HPDE6-E6E7 (cell line): ENCODE results near the gene ATG7.

Experiments used
- DNase-seq: peaks from one replicate; pipeline ENCODE4 v3.0.0; 2011; ENCODE audit warnings: missing footprints; ENCODE audit errors: extremely low spot score

The ATG7 gene

DNA sequence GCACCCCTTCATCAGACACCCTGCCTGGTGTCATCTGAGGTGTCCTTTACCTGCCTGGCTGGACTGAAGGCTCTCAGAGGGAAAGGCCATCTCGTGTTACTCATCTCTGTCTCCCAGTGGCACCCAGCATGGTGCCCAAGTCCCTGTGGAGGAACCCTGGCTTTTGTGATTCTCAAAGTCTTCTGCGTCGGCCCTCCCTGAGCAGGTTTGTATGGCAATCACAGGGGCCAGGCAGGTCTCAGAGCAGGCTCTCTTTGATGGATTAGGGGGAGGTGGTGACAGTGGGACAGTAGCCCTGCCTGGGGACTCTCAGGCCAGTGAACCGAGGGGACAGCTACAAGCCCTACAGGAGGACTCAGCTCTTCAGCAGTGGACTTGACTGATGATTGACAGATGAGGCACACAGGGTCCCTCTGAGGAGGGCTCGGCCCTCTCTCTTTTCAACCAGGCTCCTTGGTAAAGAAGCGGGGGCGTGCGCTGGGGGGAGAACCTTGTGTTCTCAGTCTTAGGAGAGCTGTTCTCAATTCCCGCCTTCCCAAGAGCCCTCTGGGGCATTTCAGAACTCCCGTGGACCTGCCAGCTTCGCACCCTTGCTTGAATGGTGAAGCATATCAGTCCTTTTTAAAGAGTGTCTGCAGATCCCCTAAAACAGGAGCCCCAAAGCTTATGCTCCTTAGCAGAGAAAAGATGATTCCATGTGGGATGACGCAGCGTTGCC, 263.2 kb downstream of the ATG7 start:
- no peak for DNase-seq

DNA sequence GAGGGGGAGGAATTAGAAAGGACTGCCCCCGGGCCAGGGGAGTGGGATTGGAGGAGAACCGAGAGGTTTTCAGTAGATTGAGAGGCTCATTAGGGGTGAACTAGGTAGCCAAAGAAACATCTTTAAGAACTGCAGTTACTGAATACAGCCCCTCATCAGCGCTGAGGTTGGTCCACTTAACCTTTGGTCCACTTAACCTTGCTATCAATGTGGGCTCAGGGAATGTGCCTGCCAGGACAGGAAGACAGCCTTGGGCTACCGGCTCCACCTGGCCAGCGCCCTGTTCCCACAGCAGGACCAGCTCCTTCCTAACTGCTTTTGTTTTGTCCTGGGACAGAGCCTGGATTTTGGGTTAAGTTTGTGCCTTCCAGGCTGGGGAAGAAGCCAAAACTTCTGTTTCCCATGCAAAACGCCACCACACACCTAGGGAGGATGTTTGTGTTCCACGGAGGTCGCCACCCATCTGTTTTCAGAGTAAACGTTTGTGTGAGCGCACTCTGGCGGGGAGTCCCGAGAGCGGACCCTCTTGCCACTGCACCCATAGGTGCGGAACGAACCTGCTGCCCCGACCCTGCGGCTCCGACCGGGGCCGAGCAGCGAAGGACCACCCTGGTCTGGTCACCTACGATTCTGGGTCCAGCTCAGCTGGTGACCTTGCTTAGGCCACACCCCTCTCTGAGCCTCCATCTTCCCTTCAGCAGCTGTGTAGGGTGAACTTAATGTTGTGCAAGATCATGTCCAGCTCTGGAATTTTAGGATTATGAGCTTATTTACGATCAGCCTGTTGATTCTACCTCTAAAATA, 264.1 kb downstream of the ATG7 start:
- no peak for DNase-seq

DNA sequence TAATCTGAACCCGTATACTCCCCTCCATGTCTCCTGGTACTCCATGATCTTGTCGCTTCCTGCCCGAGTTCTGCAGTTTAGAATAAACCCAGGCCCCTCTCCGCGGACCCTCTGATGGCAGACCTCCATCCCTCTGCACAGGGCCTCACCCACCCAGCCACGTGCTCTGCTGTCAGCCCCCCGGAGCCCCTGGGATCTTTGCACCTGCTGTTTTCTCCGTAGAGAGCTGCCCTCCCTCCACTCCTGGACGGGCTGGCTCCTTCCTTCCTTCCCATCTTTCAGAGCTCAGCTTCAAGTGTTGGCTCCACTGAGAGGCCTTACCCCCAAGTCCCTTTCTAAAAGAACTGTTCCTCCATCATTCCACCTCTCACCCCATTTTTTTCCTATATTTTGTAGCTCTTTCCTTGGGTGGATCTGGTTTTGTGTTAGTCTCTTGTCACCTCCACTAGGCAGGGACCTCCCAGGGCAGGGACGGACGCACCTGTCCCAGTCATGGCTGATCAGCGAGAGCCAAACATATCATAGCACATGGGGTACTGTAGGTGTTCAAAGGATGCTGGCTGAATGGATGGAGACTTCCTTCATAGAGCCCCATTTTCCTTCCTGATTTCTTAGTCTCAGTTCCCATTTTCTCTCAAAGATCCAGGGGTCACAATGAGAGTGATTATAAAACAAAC, 264.9 kb downstream of the ATG7 start:
- no peak for DNase-seq

DNA sequence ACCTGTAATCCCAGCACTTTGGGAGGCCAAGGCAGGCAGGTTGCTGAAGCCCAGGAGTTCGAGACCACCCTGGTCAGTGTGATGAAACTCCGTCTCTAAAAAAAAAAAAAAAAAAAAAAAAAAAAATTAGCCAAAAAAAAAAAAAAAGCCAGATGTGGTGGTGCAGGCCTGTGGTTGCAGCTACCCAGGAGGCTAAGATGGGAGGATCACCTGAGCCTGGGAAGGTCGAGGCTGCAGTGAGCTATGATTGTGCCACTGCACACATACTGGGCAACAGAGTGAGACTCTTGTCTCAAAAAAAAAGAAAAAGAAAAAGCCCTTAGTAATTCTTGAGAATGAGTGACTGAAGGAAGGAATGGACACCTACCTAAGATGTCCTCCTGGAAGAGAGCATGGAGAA, 266.4 kb downstream of the ATG7 start:
- DNase-seq: no peak

DNA sequence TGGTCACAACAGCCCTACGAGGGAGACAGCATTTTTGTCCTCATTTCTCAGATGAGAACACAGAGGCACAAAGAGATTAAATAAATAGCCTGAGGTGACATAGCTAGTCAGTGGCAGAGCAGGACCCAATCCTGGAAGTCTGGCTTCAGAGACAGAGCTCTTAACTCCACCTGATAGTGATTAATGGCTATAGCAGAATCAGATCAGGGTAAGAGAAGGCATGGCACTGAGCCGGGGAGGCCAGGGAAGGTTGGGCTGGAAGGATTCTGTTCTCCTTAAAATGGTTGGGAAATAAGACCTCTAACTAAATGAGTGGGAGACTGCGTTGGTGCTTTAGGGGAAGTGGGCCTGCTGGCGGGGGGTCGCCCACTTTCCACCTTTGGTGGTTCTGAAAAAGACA, 267.0 kb downstream of the ATG7 start:
- no peak for DNase-seq

DNA sequence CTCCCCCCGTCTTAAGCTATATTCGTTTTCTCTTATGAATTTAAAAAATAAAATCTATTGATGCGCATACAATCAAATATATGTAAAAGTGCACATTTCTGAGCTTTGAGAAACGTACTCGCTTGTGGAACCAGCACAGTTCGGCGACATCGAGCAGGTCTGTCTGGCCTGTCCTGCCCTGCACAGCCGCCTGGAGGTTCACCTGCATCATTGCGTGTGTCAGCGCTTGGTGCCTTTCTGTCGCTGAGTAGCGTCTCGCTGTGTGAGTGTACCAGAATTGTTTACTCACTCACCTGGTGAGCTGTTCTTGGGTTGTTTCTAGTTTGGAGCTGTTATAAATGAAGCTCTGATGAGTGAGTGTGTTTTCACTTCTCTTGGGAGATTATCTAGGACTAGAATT, 267.5 kb downstream of the ATG7 start:
- no peak for DNase-seq

DNA sequence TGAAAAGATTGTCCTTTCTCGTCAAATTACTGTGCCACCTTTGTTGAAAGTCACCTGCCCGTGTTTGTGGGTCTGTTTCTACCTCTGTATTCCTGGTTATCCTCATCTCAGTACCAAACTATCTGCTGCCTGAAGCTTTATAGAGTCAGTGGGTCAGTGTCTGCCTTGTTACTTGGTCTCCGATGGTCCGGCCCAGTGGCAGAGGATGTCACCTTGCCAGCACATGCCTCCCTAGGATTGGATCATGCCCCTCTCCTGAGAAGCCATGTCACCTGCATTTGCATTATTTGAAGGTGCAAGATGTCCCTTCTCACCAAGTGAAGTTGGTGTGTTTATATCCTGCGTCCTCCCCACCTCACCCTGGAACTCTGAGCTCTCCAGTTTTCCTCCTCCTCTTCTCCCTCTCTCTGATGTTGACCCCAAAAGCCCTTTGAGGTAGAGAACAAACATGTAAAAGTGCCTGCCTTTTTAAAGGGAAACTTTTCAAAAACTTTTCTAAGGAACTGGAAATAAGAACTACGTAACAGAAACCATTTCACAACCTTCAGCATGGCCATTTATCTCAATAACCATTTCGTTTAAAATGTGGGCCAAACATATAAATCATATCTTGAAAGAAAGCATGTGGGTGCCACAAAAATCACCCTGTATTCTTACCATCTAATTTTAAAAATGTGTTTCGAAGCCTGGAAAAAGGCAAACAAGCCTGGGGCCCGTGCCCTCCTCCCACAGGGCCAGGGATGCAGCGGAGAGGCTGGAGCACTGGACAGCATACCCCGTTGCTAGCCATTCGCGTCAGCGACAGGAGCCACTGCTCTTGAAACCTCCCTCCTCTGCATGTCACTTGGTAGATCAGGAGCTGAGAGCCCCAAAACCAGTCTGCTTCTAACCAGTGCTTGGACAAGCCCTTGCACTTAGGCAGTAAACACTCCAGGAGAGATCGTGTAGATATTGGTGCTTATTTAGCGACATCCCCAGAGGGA, 269.4 kb downstream of the ATG7 start:
- DNase-seq: no peak

DNA sequence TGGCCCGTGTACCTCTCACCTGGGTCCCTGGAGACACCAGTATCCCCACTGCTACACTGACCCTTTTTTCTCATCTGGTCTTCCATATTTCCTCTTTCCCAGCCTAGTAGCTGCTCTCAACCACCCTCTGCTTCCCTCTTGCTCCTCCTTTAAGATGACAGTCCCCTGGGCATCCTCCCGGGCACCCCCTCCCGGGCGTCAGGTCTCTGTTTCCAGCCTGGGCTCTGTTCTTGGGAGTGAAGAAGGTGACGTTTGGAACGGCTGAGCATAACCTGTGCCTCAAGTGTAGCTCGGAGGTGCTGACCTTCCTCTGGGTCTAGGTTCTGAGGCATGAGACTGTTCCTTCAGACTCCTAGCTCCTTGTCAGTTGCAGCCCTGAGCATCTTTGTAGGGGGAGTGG, 270.4 kb downstream of the ATG7 start:
- DNase-seq: no peak

DNA sequence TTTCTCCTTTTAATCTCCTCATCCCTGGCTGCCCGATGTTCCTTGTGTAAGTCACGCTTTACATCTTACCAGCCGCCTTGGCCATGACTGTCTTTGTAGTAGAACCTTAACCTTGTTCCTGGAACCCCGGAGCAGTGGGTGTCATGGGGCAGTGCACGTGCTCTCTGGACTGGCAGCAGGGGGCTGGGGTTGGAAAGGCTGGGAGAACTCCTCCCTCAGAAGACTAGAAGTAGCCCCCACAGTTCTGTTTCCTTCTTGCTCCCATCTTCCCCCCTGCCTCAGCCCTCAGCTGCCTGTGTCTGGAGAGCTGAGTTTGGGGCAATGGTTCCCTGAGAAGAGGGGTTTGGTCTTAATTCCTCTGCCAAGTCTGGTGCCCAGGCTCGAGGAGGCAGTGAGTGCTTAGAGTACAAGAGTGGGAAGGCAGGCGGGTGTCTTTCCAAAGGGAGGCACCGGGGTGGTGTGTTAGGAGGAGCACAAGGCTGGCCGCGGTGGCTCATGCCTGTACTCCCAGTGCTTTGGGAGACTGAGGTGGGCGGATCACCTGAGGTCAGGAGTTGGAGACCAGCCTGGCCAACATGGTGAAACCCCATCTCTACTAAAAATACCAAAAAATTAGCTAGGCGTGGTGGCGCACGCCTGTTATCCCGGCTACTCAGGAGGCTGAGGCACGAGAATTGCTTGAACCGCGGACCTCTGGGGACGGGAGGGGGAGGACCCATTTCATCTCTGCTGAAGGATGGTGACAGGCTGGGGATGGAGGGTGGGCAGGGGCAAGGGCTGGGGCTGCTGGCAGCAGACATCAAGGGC, 271.1 kb downstream of the ATG7 start:
- no peak for DNase-seq

DNA sequence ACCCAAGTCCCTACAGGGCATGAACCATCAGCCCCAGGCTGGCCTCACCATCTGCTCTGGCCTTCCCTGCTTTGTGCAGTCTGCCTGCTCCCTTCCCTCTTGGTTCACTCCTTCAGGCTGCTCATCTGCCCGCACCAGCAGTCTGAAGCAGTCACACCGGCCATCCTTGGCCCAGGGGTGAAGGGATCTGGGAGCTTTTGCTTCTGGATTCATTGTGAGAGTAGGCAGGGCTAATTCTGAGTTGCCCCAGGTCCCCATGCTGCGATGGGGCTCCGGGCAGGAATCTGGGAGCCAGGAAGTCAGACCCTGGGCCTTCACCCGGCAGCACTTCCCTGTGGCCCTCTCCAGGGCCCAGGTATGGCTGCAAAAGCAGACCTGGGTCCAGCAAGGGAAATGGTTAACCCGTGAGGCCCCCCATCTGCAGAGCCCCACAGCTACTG, 271.8 kb downstream of the ATG7 start:
- no peak for DNase-seq

DNA sequence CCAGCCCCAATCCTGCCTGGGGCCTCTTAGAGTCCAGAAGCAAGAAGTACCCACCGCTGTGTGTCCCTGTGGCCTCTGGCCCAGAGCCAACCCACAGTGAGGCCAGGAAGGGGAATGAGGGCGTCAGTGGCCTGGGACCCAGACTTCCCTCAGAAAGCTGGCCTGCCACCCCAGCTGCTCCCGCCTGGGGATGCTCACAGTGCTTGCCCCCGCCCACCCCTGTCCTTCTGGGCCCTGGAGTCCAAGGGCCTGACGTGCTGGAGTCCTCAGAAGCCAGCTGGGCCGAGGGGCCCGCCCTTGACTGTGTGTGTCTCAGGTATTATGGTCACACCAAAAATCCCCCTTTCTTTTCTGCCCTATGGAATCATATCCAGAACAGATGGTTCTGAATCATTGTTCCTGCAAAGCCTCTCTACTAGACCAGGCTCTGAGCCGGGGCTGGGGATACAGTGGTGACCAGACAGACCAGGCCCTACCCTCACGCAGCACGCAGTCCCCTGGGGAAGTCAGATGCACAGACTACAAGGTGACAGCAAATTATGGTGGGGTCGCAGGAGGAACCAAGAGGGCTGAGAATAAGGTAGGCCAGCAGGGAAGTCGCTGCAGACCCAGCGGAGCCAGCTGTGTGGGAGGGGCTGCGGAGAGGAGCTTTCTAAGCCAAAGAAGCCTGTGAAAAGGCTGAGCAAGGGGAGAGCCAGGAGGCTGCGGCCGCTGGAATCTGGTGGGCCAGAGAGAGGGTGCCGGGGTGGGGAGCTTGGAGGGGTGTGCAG, 272.4 kb downstream of the ATG7 start:
- DNase-seq: no peak

DNA sequence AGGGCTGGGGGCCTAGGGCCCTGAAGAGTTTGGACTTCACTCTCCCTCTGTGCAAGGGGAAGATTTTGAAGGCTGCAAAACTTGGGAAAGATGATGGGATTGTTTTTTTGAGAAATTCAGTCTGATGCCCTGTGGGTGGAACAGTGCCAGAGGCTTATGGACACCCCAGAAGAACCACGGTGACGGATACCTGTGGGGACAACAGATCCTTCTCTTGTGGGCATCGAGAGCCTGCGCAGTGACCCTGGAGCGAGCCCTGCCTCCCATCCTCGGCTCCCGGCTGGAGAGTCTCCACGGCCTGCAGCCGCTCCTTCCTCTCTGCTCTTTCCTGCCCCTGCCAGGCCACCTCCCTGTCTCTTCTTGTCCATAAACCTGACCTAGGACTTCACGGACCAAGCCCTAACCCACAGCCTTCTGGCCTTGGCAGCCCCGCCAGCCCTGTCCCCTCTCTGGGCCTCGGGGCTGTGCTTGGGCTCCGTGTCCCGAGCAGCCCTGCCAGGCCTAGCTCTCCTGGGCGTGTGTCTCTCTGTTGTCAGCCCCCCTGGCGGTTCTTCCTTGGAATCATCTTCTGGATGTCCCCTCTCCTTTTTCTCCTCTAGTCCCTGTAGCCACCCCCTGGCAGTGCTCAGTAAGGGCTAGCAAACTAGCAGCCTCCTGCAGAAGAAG, 273.1 kb downstream of the ATG7 start:
- DNase-seq: no peak

DNA sequence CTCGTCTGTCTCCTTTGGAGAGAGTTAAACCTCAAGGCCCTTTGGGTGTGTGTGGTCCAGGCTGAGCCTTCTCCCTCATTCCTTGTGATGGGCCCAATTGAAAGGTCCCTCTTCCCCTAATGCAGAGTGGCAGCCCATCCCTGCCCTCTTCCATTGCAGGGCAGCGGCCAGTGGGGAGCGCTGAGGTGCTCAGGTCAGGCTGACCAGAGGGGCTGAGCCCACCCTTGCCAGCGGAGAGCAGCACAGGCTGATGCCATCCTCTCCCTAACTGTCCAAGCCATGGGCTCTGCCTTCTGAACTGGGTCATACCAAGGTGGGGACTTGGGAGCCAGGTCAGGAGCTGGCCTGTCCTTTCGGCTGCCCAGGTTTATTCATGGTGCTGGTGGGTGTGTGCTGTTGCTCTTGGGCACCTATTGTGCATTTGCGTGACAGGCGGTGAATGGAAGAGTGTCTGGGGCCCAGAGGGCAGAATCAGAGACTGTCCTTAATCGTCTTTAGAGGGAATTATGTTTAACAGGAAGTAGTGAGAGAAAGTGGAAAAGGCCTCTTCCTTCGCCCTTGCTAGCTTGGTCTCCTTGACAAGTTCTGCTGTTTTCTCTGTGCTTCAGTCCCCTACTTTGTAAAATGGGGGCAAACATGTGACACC, 274.6 kb downstream of the ATG7 start:
- no peak for DNase-seq

DNA sequence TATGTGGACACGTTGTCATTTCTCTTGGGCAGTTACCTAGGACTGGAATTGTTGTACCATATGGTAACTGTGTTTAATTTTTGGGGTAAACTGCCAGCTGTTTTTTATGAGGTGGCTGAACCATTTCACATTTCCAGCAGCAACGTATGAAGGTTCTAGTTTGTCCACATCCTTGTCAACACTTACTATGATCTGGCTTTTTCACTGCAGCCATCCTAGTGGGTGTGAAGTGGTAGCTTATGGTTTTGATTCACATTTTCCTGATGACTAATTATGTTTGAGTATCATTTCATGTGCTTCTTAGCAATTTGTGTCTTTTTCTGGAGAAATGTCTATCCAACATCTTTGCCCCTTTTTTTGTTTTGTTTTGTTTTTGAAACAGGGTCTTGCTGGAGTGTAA, 275.3 kb downstream of the ATG7 start:
- no peak for DNase-seq

DNA sequence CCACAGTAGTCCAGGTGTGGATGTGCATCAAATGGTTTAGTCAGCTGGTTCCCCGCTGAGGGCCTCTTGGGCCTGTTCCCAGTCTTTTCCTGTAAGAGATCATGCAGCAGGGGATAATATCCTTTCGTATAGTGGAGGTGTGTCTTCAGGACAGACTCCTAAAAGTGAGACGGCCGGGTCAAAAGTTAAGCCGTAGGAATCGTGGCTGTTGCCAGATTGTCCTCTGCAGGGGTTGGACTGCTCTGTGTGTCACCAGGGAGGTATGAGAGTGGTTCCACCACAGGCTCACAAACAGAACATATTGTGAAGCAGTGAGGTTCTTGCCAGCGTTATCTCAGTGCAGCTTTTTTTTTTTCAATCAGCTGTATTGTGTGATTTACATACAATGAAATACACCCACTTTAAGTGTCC, 276.5 kb downstream of the ATG7 start:
- DNase-seq: no peak

DNA sequence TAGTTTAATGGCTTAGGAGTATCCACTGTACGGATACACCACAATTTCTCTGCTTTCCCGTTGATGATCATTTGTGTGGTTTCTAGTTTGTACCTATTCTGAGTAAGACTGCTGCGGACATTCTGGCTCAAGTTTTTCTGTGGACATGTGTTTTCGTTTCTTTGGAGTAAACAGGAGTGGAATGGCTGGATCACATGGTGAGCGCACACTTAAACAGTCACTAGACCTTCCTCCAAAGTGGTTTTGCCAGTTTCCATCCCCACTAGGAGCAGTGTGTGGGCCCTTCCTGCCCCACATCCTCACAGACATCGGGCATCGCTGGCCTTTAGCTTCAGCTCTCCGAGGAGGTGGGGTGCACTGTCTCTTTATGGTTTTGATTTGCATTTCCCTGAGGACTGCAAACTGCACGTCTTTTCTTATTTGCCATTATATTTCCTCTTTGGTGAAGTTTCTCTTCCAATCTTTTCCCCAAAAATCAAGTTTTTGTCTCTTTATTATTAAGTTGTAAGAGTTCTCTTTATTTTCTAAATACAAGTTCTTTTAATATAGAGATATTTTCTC, 277.5 kb downstream of the ATG7 start:
- no peak for DNase-seq

DNA sequence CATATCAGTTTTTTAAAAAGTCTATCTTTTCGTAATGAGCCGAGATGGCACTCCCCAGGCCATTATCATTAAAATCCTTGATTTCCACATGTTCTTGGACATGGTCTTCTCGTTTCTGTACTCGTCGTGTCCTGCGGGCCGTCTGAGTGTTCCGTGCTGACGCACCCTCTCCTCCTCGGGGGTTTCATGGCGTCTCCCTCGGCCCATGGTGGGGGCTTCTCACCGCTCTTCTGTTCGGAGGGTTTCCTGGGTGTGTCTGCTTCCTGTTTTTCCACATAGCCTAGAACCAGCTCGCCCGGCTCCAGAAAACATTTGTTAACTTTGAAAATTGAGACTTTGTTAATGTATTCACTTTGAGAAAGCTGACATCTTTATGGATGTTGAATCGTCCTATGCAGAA, 278.8 kb downstream of the ATG7 start:
- no peak for DNase-seq
